Measurements from ENCODE around the gene LRCOL1. TPM values are rescaled to one million over a fixed set of nuclear protein-coding genes. Genes with fewer than 3 reads are reported as not detected.

LRCOL1 gene
- total and polyA plus RNA-seq, 2 of the 13 experiments (the other 11 are each of a cell fraction or from before 2014, with no cell fraction given) = not detected

DNA sequence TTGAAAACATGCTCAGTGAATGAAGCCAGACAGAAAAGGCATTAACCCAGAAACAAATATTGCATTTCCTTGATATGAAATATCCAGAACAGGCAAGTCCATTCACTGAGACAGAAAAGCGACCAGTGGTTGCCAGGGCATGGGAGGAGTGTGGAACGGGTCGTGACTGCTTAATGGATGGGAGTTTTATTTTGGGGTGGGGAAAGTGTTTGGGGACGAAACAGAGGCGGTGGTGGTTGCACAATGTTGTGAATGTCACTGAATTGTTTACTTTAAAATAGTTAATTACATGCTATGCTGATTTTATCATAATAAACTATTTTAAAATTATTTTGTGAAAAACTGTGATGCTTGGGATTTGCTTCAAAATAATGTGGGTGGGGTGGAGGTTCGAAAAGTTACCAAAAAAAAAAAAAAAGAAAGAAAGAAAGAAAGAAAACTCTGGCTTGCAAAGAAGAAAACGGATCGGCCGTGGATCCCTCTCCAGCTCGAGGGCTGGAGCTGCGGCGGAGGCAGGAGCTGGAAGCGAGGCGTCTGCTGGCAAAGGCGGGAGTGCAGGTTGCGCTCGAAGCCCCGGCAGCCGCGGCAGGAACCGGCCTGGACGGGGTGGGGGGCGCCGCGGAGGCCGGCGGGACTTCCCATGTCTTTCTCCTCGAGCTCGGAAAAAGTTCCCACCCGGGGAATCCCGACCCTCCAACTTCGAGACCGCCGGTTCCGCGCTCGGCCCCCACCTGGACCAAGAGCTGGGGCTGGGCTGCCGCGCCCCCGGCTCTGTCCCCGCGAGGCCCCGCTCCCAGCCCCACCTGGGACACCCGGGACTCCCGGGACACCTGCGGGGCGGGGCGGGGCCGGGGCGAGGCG lies 7.7 kb upstream of the LRCOL1 start (continued):
- TF ChIP-seq, protein P1, sequence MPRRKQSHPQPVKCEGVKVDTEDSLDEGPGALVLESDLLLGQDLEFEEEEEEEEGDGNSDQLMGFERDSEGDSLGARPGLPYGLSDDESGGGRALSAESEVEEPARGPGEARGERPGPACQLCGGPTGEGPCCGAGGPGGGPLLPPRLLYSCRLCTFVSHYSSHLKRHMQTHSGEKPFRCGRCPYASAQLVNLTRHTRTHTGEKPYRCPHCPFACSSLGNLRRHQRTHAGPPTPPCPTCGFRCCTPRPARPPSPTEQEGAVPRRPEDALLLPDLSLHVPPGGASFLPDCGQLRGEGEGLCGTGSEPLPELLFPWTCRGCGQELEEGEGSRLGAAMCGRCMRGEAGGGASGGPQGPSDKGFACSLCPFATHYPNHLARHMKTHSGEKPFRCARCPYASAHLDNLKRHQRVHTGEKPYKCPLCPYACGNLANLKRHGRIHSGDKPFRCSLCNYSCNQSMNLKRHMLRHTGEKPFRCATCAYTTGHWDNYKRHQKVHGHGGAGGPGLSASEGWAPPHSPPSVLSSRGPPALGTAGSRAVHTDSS (CRISPR knock-in tag; conservative IDR thresholded peaks at IDR 0.05) = no peak

DNA sequence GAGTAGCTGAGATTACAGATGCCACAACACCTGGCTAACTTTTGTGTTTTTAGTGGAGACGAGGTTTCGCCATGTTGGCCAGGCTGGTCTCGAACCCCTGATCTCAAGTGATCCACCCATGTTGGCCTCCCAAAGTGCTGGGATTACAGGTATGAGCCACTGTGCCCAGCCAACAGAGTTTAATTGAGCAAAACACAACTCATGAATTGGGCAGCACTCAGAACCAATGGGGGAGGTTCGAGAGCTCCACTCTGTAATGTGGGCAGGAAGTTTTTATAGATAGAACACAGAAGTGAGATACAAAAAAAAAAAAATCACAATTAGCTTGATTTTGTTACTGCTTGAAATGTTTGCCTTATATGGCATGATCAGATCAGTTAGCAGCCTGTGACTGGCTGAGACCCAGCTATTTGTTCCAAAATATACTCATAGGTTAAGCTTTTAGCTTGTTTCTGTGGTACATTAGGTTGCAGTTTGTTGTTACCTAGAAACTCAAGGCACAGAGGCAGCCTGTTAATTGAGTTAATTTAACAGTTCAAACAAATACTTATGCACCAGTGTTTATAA lies 6.8 kb upstream of the LRCOL1 start:
- Histone ChIP-seq H2AFZ (ENCODE audit: low read length) (no peak overlapping the region), H3K4me2 (ENCODE audit: low read depth, low read length) (no peak overlapping the region), H3K27me3 (ENCODE audit: control insufficient read depth in 1 of 2, insufficient read depth in 2 of 2, low read length in 2 of 2) (peaks cover 0 to 9% of the 10 kb centered on the region in 2 experiments; a peak in 4 of 5 replicates), H3K4me1 (ENCODE audit: insufficient read depth, low read length) (no peaks in the 10 kb centered on the region), H3K9ac (ENCODE audit: insufficient read depth, low read depth, low read length) (no peak overlapping the region), H3K79me2 (ENCODE audit: insufficient read depth, low read length) (no peaks in the 10 kb centered on the region), H3K9me3 (ENCODE audit: low read length) (peaks cover 23% of the 10 kb centered on the region), H3K4me3 (replicated peaks in 1 of 3; ENCODE audit: insufficient read depth in 1 of 3, low read depth in 2 of 3, low read length in 3 of 3) (no peak overlapping the region), H4K20me1 (ENCODE audit: insufficient read depth, low read length) (no peaks in the 10 kb centered on the region), H3K36me3 (replicated peaks in 1 of 2; ENCODE audit: control insufficient read depth in 1 of 2, insufficient read depth in 2 of 2, low read length in 2 of 2) (no peaks in the 10 kb centered on the region), H3K27ac (ENCODE audit: extremely low read length, insufficient read depth, low read length) (no peak overlapping the region)
- POLR2A ChIA-PET = no interaction called here
- BruUV-seq (replicated peaks) = no TSS peak
- FAIRE-seq (no peak), ATAC-seq (no peak), DNase-seq (ENCODE audit: low spot score) (no peak)
- CTCF ChIA-PET (ENCODE audit: low intra/inter-chr PET ratio, low total read pairs) = no interaction called here
- WGBS (ENCODE audit: low lambda C conversion rate) = 15% methylated on average over 4 of the region's 4 CpGs
- peak; percentile 38; the same call in 1 of the 2 replicates for TF ChIP-seq SRF (IDR thresholded peaks at IDR 0.05; ENCODE audit: low read depth, low read length)
- TF ChIP-seq, protein P2, sequence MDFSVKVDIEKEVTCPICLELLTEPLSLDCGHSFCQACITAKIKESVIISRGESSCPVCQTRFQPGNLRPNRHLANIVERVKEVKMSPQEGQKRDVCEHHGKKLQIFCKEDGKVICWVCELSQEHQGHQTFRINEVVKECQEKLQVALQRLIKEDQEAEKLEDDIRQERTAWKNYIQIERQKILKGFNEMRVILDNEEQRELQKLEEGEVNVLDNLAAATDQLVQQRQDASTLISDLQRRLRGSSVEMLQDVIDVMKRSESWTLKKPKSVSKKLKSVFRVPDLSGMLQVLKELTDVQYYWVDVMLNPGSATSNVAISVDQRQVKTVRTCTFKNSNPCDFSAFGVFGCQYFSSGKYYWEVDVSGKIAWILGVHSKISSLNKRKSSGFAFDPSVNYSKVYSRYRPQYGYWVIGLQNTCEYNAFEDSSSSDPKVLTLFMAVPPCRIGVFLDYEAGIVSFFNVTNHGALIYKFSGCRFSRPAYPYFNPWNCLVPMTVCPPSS (IDR thresholded peaks at IDR 0.05) = no peak
- in situ Hi-C loops (cut with HindIII; ENCODE audit: extremely low pct_ligation_motif_present, low pct_unique_long_range_greater_than_20kb) (no loop called here), intact Hi-C loops (cut with micrococcal nuclease; ENCODE audit: unreplicated experiment) (no loop called here)

Data from HepG2 (cell line).